K562 (cell line): ENCODE data around the gene IL1RN. TPM values are rescaled to one million over a fixed set of nuclear protein-coding genes. Genes with fewer than 3 reads are reported as not detected.

Source experiments
- ATAC-seq: fragments of 200-7000 bp; cut with Tn5 transposase; 3 replicates; pipeline ENCODE4 v1.9.1; 2020; ENCODE audit warnings: moderate library complexity
- BruUV-seq: library from RNA; stranded (reverse); fragments of 400-500 nt; replicated peaks from 2 replicates; lab custom pipeline; 2021; lab: Mats Ljungman, UMichigan
- CTCF ChIA-PET: fragments of 300-600 bp; formaldehyde crosslinking; extraction: SDS; loops from one replicate; lab custom pipeline; 2021; ENCODE audit warnings: low intra/inter-chr PET ratio; lab: Yijun Ruan, JAX
- POLR2A ChIA-PET: fragments of 300-600, 350-650 bp; sonication (Branson Sonifier 250); formaldehyde crosslinking; extraction: SDS; loops from one replicate; lab custom pipeline; 2021; ENCODE audit warnings: antibody characterized with exemption, inconsistent platforms; lab: Yijun Ruan, JAX
- DNase-seq, 4 experiments: peaks; one replicate each; pipeline versions ENCODE4 v3.0.0 to v3.0.0-alpha.2; 2011 to 2018; ENCODE audit warnings: low spot score in 3 of 4, mixed read lengths in 3 of 4; ENCODE audit errors: extremely low read depth in 1 of 4
- FAIRE-seq: peaks from 2 replicates; lab custom pipeline; 2011; peaks lifted over from hg19 to GRCh38; lab: Jason Lieb, UNC
- H2AFZ ChIP-seq: 2 replicates; pipeline ENCODE4 v1.6.0; 2011; ENCODE audit warnings: low read depth, low read length, control low read depth, inconsistent platforms
- H3K27ac ChIP-seq: fragments of 200-600 bp; 3 replicates; pipeline ENCODE4 v1.8.0; 2011; ENCODE audit warnings: low read depth, mild to moderate bottlenecking, control low read depth, inconsistent platforms, low read length, moderate library complexity, mixed read lengths; ENCODE audit errors: extremely low read depth
- H3K27me3 ChIP-seq, 2 experiments: fragments of 300-600 bp in 1 of 2; 2 replicates in 1 of 2; 3 replicates in 1 of 2; pipeline versions ENCODE4 v1.6.0 to v1.8.0; 2011; ENCODE audit warnings: inconsistent platforms in 2 of 2, low read length in 2 of 2, mild to moderate bottlenecking in 1 of 2, mixed read lengths in 1 of 2, moderate library complexity in 1 of 2; ENCODE audit not compliant: control insufficient read depth in 2 of 2, insufficient read depth in 2 of 2
- H3K36me3 ChIP-seq: fragments of 300-600 bp; 3 replicates; pipeline ENCODE4 v1.8.0; 2011; ENCODE audit warnings: mild to moderate bottlenecking, low read length, inconsistent platforms; ENCODE audit not compliant: control insufficient read depth, insufficient read depth
- H3K4me1 ChIP-seq, 2 experiments: fragments of 200-600 bp in 1 of 2; replicated peaks in 1 of 2; 2 replicates in 1 of 2; 3 replicates in 1 of 2; pipeline versions ENCODE4 v1.5.1 to v1.8.0; 2011; ENCODE audit warnings: inconsistent platforms in 2 of 2, low read length in 2 of 2, mild to moderate bottlenecking in 1 of 2, mixed read lengths in 1 of 2, moderate library complexity in 1 of 2; ENCODE audit not compliant: control insufficient read depth in 2 of 2, insufficient read depth in 2 of 2
- H3K4me2 ChIP-seq: 2 replicates; pipeline ENCODE4 v1.6.1; 2011; ENCODE audit warnings: low read length, control low read depth, inconsistent platforms, mixed read lengths; ENCODE audit not compliant: insufficient read depth
- H3K4me3 ChIP-seq: fragments of 200-600 bp; sonication (generic), shearing (Covaris generic); 2 replicates; pipeline ENCODE4 v1.5.1; 2016; ENCODE audit warnings: control low read depth, inconsistent platforms
- H3K79me2 ChIP-seq: fragments of 200-600 bp; 3 replicates; pipeline ENCODE4 v1.8.0; 2011; ENCODE audit warnings: low read length, inconsistent platforms; ENCODE audit not compliant: control insufficient read depth, insufficient read depth
- H3K9ac ChIP-seq, 2 experiments: 2 replicates each; pipeline versions ENCODE4 v1.6.0 to v1.6.1; 2011; ENCODE audit warnings: low read depth in 2 of 2, low read length in 2 of 2, control low read depth in 1 of 2, inconsistent platforms in 1 of 2, mild to moderate bottlenecking in 1 of 2, mixed read lengths in 1 of 2; ENCODE audit not compliant: insufficient read depth in 1 of 2
- H3K9me1 ChIP-seq: one replicate; pipeline ENCODE4 v1.6.0; 2011; ENCODE audit warnings: inconsistent platforms, mild to moderate bottlenecking, low read length, moderate library complexity; ENCODE audit not compliant: control insufficient read depth, insufficient read depth
- H3K9me3 ChIP-seq: replicated peaks from 2 replicates; pipeline ENCODE4 v1.5.1; 2011; ENCODE audit warnings: low read depth, low read length, inconsistent platforms; ENCODE audit not compliant: control insufficient read depth, insufficient read depth
- H4K20me1 ChIP-seq: replicated peaks from 2 replicates; pipeline ENCODE4 v1.6.1; 2011; ENCODE audit warnings: low read length, inconsistent platforms, mixed read lengths; ENCODE audit not compliant: control insufficient read depth, insufficient read depth
- ETS2 ChIP-seq: IDR thresholded peaks from 2 replicates; pipeline ENCODE4 v1.6.1; 2016; ENCODE audit warnings: borderline replicate concordance, missing genetic modification characterization, mild to moderate bottlenecking, moderate library complexity, missing compliant biosample characterization; ENCODE audit not compliant: poor library complexity, severe bottlenecking
- ETV6 ChIP-seq, 3 experiments: fragments of 150-350 bp in 1 of 3; sonication (generic) in 1 of 3; formaldehyde crosslinking in 1 of 3; IDR thresholded peaks; 2 replicates each; pipeline versions ENCODE4 v1.6.1 to v1.8.0; 2014 to 2022; ENCODE audit warnings: borderline replicate concordance in 2 of 3, low read depth in 2 of 3, antibody characterized with exemption in 1 of 3, low read length in 1 of 3, mild to moderate bottlenecking in 1 of 3, missing genetic modification reagents in 1 of 3
- GATAD2B ChIP-seq: fragments of 450-650 bp; IDR thresholded peaks from 2 replicates; pipeline ENCODE4 v1.6.1; 2017; ENCODE audit warnings: mild to moderate bottlenecking, borderline replicate concordance
- HDGF ChIP-seq: fragments of 450-650 bp; IDR thresholded peaks from 2 replicates; pipeline ENCODE4 v1.6.1; 2016
- HMG20B ChIP-seq: fragments of 250-450 bp; sonication (Bioruptor Pico); IDR thresholded peaks from 2 replicates; pipeline ENCODE4 v1.5.0; 2021; ENCODE audit warnings: mild to moderate bottlenecking
- NCOA6 ChIP-seq: fragments of 450-650 bp; IDR thresholded peaks from 2 replicates; pipeline ENCODE4 v1.6.1; 2017; ENCODE audit warnings: mild to moderate bottlenecking
- NFIX ChIP-seq: fragments of 250-450 bp; sonication (Bioruptor Pico); IDR thresholded peaks from 2 replicates; pipeline ENCODE4 v1.4.0; 2020; ENCODE audit warnings: low read depth, mild to moderate bottlenecking, moderate library complexity
- TAF15 ChIP-seq: fragments of 200-400 bp; formaldehyde crosslinking; IDR thresholded peaks from 2 replicates; pipeline ENCODE4 v1.6.1; 2017; ENCODE audit warnings: mild to moderate bottlenecking, low read depth, low read length, moderate library complexity
- TCF3 ChIP-seq: sonication (generic); formaldehyde crosslinking; IDR thresholded peaks from 2 replicates; pipeline ENCODE4 v1.4.0; 2020; ENCODE audit warnings: mild to moderate bottlenecking, missing genetic modification reagents
- WGBS: fragments of 100-300 bp; shearing (Covaris generic); methylation state at CpG from one replicate; pipeline ENCODE4 v1.1.6; 2016; ENCODE audit warnings: low coverage, mixed read lengths; ENCODE audit not compliant: insufficient coverage; ENCODE audit errors: missing lambda C conversion rate; 5-methylcytosine and 5-hydroxymethylcytosine counted together
- in situ Hi-C: fragments of 300-500 bp; cut with MboI; formaldehyde crosslinking; loops from 4 replicates; pipeline ENCODE4 v1.15.0; 2018; ENCODE audit warnings: inconsistent platforms, mixed read lengths
- intact Hi-C: fragments of 100-400 bp; cut with micrococcal nuclease; formaldehyde crosslinking; loops from 2 replicates; pipeline ENCODE4 v1.14.2; 2022
- polyA plus RNA-seq, 8 experiments: library from polyadenylated mRNA; depleted of rRNA in 4 of 8; stranded (reverse) in 5 of 8; unstranded in 3 of 8; fragments of >200 nt; fragmentation: Nextera tagmentation in 2 of 8; fragmentation: Illumina TruSeq in 1 of 8; extraction: Ambion mirVana in 2 of 8; extraction: Trizol in 1 of 8; gene quantifications; 2 replicates each; pipeline versions ENCODE4 v1.2.1 to v1.2.3, GENCODE V29; 2011 to 2014; ENCODE audit warnings: inconsistent platforms in 1 of 8, missing spikeins in 1 of 8
- total RNA-seq, 7 experiments: library from RNA; depleted of rRNA in 6 of 7; stranded (reverse); fragments of >200 nt in 6 of 7; fragmentation: Illumina TruSeq in 2 of 7; extraction: Trizol in 2 of 7; gene quantifications; 2 replicates each; pipeline versions ENCODE4 v1.2.1 to v1.2.3, GENCODE V29; 2011 to 2021; ENCODE audit warnings: low replicate concordance in 1 of 7

The IL1RN gene
- total and polyA plus RNA-seq, 9 of the 15 experiments (the other 6 are each of a cell fraction or from before 2014, with no cell fraction given), result 0.13 TPM; not detected in 8

- no peaks in the 10 kb centered on the region for H3K27me3 ChIP-seq
Observed at GRCh38 chr2:113182471-113183260, 55.3 kb downstream of the IL1RN start.

GRCh38 chr2:113183264-113183663 is 55.9 kb downstream of the IL1RN start:
- H3K27ac ChIP-seq, result no peak overlapping the region
- no peaks in the 10 kb centered on the region for H3K9me3 ChIP-seq
- POLR2A ChIA-PET, result interaction anchor here (2.5 kb wide), 1 partner anchor 9 kb away, joined by 15 read pairs; the partner anchor contains the start of gene PSD4
- TF ChIP-seq ETV6 (IDR thresholded peaks at IDR 0.05; ENCODE audit: borderline replicate concordance in 1 of 2, low read depth in 2 of 2, low read length in 1 of 2) (no peak), ETV6 (CRISPR knock-in tag; IDR thresholded peaks at IDR 0.05; ENCODE audit: borderline replicate concordance) (no peak), TCF3 (CRISPR knock-in tag) (no peak), NFIX (CRISPR knock-in tag) (no peak), GATAD2B (no peak), ETS2 (tag) (no peak), TAF15 (no peak), HDGF (no peak), HMG20B (CRISPR knock-in tag) (no peak)
- DNase-seq (no peak), ATAC-seq (no peak), FAIRE-seq (no peak)
- peaks cover 20 to 31% of the 10 kb centered on the region in 2 experiments; a peak in 4 of 5 replicates for H3K4me1 ChIP-seq
- no peak overlapping the region for H3K4me3 ChIP-seq
- CTCF ChIA-PET, result no interaction called here
- no peaks in the 10 kb centered on the region; the same call in 2 of the 3 replicates for H3K79me2 ChIP-seq
- intact Hi-C loops (no loop called here), in situ Hi-C loops (no loop called here)
- BruUV-seq, result no TSS peak
- no peak overlapping the region for H3K4me2 ChIP-seq
- no peak overlapping the region for H3K9ac ChIP-seq
- H3K36me3 ChIP-seq, result peaks cover 59% of the 10 kb centered on the region; the same call in 2 of the 3 replicates
- peaks cover 13% of the 10 kb centered on the region for H4K20me1 ChIP-seq
- 89% methylated on average over 8 of the region's 8 CpGs for WGBS
- no peak overlapping the region for H2AFZ ChIP-seq
- H3K9me1 ChIP-seq, result peaks cover 10% of the 10 kb centered on the region
- H3K27me3 ChIP-seq, result no peaks in the 10 kb centered on the region

More at GRCh38 chr2:113182471-113183260, 55.3 kb downstream of the IL1RN start:
- no peak for FAIRE-seq
- H3K27ac ChIP-seq, result no peak overlapping the region
- ChIA-PET POLR2A (interaction anchor here (0.7 to 2.5 kb wide), 2 partner anchors 9 to 37 kb away, joined by 4 to 15 read pairs; partner anchors contain the start of gene PSD4), CTCF (no interaction called here)
- H3K79me2 ChIP-seq, result no peaks in the 10 kb centered on the region; the same call in 2 of the 3 replicates
- H3K4me2 ChIP-seq, result no peak overlapping the region
- in situ Hi-C loops, result no loop called here
- no peak overlapping the region for H2AFZ ChIP-seq
- peaks cover 56% of the 10 kb centered on the region; the same call in 2 of the 3 replicates for H3K36me3 ChIP-seq
- H3K9me1 ChIP-seq, result peaks cover 10% of the 10 kb centered on the region
- peaks cover 13% of the 10 kb centered on the region for H4K20me1 ChIP-seq
- intact Hi-C loops, result no loop called here
- 93% methylated on average over 13 of the region's 15 CpGs for WGBS
- H3K4me3 ChIP-seq, result no peak overlapping the region
- H3K4me1 ChIP-seq, result peaks cover 20 to 31% of the 10 kb centered on the region in 2 experiments; a peak in 4 of 5 replicates
- BruUV-seq, result no TSS peak
- no peak for ATAC-seq
- no peak for DNase-seq
- H3K9me3 ChIP-seq, result no peaks in the 10 kb centered on the region
- peak overlapping the region in 1 of 2 experiments; percentile 58; a peak in 2 of 4 replicates for H3K9ac ChIP-seq
- TF ChIP-seq NCOA6, result no peak
